Upper lobe of left lung (tissue), 6 donors: ENCODE measurements around the gene LEMD1. TPM values are rescaled to one million over a fixed set of nuclear protein-coding genes. Genes with fewer than 3 reads are reported as not detected.

Experiments
- ATAC-seq, 2 donors: fragments of 200-7000 bp; cut with Tn5 transposase; one replicate each; pipeline ENCODE4 v1.9.1; 2022; ENCODE audit warnings: mild to moderate bottlenecking in 2 of 2, moderate library complexity in 2 of 2; ENCODE audit not compliant: low FRiP score in 2 of 2
- DNase-seq, 2 donors: peaks; one replicate each; pipeline ENCODE4 v3.0.0-alpha.2; 2019 to 2020
- H3K27ac ChIP-seq, 4 donors: fragments of 200-600 bp; sonication (generic); one replicate each; pipeline ENCODE4 v1.5.1; 2016 to 2019
- H3K27me3 ChIP-seq, 4 donors: fragments of 200-600 bp; sonication (generic); one replicate each; pipeline ENCODE4 v1.5.1; 2017 to 2019
- H3K36me3 ChIP-seq, 4 donors: fragments of 200-600 bp; sonication (generic); one replicate each; pipeline ENCODE4 v1.5.1; 2016 to 2019
- H3K4me1 ChIP-seq, 4 donors: fragments of 200-600 bp; sonication (generic); one replicate each; pipeline ENCODE4 v1.5.1; 2018 to 2019
- H3K4me3 ChIP-seq, 4 donors: fragments of 200-600 bp; sonication (generic); one replicate each; pipeline ENCODE4 v1.5.1; 2017 to 2019; ENCODE audit warnings: mild to moderate bottlenecking in 2 of 4, moderate library complexity in 1 of 4
- H3K9me3 ChIP-seq, 4 donors: fragments of 200-600 bp; sonication (generic); one replicate each; pipeline ENCODE4 v1.5.1; 2018 to 2019
- CTCF ChIP-seq, 6 experiments: fragments of 450-650 bp in 4 of 6; fragments of 200-600 bp in 2 of 6; sonication (generic) in 2 of 6; IDR thresholded peaks; one replicate each; pipeline ENCODE4 v1.5.1; 2016 to 2019; ENCODE audit warnings: antibody characterized with exemption in 6 of 6
- EP300 ChIP-seq, 4 donors: sonication (generic); formaldehyde crosslinking; IDR thresholded peaks; one replicate each; pipeline ENCODE4 v1.5.1; 2017; ENCODE audit warnings: antibody characterized with exemption in 4 of 4, control low read depth in 2 of 4
- POLR2A ChIP-seq, 4 donors: fragments of 450-650 bp; IDR thresholded peaks; one replicate each; pipeline ENCODE4 v1.5.1; 2016 to 2017; ENCODE audit warnings: antibody characterized with exemption in 4 of 4, mild to moderate bottlenecking in 2 of 4
- POLR2AphosphoS5 ChIP-seq, 2 donors: sonication (generic); formaldehyde crosslinking; IDR thresholded peaks; one replicate each; pipeline ENCODE4 v1.5.1; 2017; ENCODE audit warnings: antibody characterized with exemption in 2 of 2
- WGBS, 2 donors: methylation state at CpG; one replicate each; pipeline ENCODE4 v1.1.5; 2017 to 2018; 5-methylcytosine and 5-hydroxymethylcytosine counted together
- total RNA-seq, 6 donors: library from RNA; depleted of rRNA in 4 of 6; stranded (reverse); fragments of >200 nt in 4 of 6; gene quantifications; one replicate each; pipeline versions ENCODE4 v1.1.0 to v1.2.1, GENCODE V29; 2016 to 2021
- donor health status: DM: no; HTN: no; CAD: no; lungs with moderate emphysema.
- donor health status: DM: no; HTN: yes; CAD: no; lungs with severe emphysema.

LEMD1 gene
- total RNA-seq, 6 donors from 2014 or later, result 1.1 to 14.7 (median 1.7) TPM; not detected in 2

DNA sequence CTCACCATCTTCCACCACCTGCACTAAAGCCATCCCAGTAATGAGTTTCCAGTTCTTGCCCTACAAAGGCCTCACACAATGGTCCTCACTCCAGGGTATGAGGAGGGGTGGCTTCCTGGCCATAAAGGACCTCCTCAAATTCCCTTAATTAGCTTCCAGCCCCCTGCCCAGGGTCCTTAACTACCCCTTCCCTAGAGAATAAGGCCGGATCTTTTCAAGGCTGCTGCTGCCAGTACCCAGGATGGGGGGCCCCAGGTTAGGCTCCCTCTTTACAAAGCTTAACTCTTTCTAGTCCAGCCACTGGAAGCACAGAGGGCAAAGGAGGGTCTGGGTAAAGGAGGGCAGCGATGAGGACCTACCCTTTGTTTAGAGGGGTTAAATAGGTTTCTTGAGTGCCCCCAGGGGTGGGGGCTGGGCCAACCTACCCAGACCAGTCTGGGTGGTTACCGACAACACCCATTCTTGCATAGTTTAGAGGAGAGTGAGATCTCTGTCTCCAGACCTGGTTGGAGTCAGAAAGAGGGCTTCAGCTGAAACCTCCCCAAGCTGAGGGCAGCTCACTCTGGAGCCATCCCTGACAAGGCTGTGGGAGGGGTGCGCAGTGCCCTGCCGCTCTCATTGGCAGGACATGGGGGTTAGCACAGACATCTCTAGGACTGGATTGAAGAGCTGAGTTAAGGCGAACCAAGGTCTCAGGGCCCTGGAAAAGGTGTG lies 26.8 kb upstream of the LEMD1 start:
- peaks cover 0 to 28% (median 16%) of the 10 kb centered on the region in 4 donors for H3K4me1 ChIP-seq
- peak overlapping the region in 3 of 4 donors; percentile 34 to 46 (median 38) for H3K4me3 ChIP-seq
- H3K36me3 ChIP-seq, result no peaks in the 10 kb centered on the region
- WGBS, 2 donors, result 69 to 81% methylated on average over 4 to 6 of the region's 6 CpGs
- peak overlapping the region; percentile 52 to 87 (median 78) for H3K27ac ChIP-seq
- peaks cover 0 to 6% (median 1%) of the 10 kb centered on the region in 4 donors for H3K27me3 ChIP-seq
- no peaks in the 10 kb centered on the region for H3K9me3 ChIP-seq
- TF ChIP-seq EP300 (IDR thresholded peaks at IDR 0.05) (no peak), POLR2A (IDR thresholded peaks at IDR 0.05) (peak in 1 of 4 donors; percentile 31)
- DNase-seq, result no peak
- peak in 1 of 2 donors; percentile 38 for ATAC-seq

DNA sequence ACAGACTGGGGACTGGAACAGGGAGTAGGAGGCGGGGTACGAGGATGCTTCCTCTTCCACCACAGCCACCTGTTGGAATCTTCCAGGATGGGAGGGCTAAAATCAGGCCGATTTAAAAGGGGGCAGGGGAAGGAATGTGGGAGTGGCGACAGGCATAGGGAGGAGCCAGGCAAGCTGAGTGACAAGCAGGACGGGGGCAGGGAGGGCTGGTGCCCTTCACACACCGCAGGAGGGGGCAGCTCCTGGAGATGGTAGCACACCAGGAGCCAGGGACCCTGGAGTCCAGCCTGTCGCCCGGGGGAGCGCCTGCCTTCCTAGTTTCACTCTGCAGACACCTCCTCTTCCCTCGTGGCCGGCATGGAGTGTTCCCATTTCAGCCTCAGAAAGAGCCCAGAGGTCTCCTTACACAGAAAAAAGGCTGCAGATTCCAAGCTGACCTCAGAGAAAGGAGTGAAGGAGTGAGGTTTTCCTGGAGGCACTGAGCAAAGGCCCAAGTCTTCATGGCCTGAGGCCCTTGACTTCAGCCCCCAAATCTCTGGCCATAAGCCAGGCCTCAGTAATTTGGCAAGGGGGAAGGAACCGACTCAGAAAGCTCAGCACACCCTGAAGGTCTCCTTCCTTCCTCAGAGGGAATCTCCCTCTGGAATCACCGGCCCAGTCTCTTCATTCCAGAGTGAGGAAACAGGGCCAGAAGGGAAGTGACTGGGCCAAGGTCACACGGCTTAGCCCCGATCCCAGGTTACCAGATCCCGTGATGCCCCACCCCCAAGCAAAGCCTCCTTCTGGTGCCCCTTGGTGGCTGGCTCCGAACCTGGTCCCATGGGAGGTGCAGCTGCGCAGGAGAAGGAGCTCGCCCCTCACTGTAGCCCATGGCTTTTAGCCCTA lies 25.8 kb upstream of the LEMD1 start:
- Histone ChIP-seq H3K4me1 (peaks cover 0 to 29% (median 16%) of the 10 kb centered on the region in 4 donors), H3K27ac (peak overlapping the region in 2 of 4 donors; percentile 6 to 87)
- WGBS, 2 donors, result 42 to 61% methylated on average over 11 to 19 of the region's 19 CpGs

GRCh38 chr1:205446828-205447227 lies 25.0 kb upstream of the LEMD1 start:
- no peak for ATAC-seq
- Histone ChIP-seq H3K4me1 (peaks cover under 1 to 37% (median 22%) of the 10 kb centered on the region in 4 donors), H3K4me3 (no peak overlapping the region), H3K27me3 (no peaks in the 10 kb centered on the region), H3K9me3 (no peaks in the 10 kb centered on the region), H3K36me3 (no peaks in the 10 kb centered on the region), H3K27ac (no peak overlapping the region)
- DNase-seq, result no peak
- TF ChIP-seq EP300 (IDR thresholded peaks at IDR 0.05), result no peak
- TF ChIP-seq POLR2AphosphoS5 (IDR thresholded peaks at IDR 0.05), result no peak
- TF ChIP-seq POLR2A (IDR thresholded peaks at IDR 0.05), result no peak
- TF ChIP-seq CTCF (IDR thresholded peaks at IDR 0.05), result no peak
- WGBS, 2 donors, result 49 to 53% methylated on average over 7 to 9 of the region's 9 CpGs

More for the DNA sequence above, 25.8 kb upstream of the LEMD1 start:
- peak overlapping the region in 1 of 4 donors; percentile 38 for H3K4me3 ChIP-seq
- no peaks in the 10 kb centered on the region for H3K36me3 ChIP-seq
- H3K9me3 ChIP-seq, result no peaks in the 10 kb centered on the region
- H3K27me3 ChIP-seq, result peaks cover 0 to 6% (median 0%) of the 10 kb centered on the region in 4 donors
- no peak for ATAC-seq
- TF ChIP-seq CTCF (IDR thresholded peaks at IDR 0.05) (no peak), EP300 (IDR thresholded peaks at IDR 0.05) (no peak), POLR2A (IDR thresholded peaks at IDR 0.05) (no peak), POLR2AphosphoS5 (IDR thresholded peaks at IDR 0.05) (no peak)
- DNase-seq, result peak in 1 of 2 donors; percentile 64

GRCh38 chr1:205445646-205445935 lies 23.7 kb upstream of the LEMD1 start:
- WGBS, 2 donors, result 61 to 83% methylated on average over 5 of the region's 5 CpGs
- ATAC-seq (no peak), DNase-seq (no peak)
- peaks cover 13 to 50% (median 33%) of the 10 kb centered on the region in 4 donors for H3K4me1 ChIP-seq
- no peaks in the 10 kb centered on the region for H3K36me3 ChIP-seq
- H3K4me3 ChIP-seq, result no peak overlapping the region
- H3K27ac ChIP-seq, result peak overlapping the region in 2 of 4 donors; percentile 21 to 30
- H3K27me3 ChIP-seq, result no peaks in the 10 kb centered on the region
- TF ChIP-seq POLR2AphosphoS5 (IDR thresholded peaks at IDR 0.05), result no peak
- no peaks in the 10 kb centered on the region for H3K9me3 ChIP-seq

DNA sequence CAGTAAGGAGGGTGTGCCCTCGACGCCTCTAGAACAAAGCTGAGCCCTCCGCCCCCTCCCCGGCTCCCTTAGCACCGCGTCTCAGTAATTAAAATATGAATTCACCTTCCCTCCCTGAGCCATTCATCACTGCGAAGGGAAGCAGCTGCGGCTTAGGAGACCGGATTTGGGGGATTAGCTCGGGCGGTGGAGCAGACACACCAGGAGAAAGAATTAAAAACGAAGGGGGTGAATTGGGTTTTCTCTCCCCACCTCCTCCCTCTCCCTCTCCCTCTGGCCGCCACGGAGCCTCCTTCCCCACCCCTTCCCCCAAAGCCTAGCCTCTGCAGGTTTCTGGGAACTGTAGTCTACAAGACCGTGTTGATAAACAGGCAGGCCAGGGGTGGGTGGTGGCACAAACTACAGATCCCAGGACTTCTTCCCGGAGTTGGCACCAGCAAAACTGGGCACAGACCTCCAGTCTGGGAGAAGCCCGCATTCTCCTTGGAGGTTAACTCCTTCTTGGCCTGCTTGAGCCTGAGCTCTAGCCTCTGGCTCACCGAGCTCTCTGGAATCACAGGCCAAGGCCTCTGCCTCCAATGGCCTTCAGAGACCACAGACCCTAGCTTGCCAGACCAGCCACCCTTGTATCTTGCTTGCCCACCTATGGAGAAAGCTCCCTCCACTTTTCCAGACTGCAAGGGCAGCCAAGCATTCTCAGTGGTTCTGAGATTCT lies 23.2 kb upstream of the LEMD1 start:
- DNase-seq, result peak in 1 of 2 donors; percentile 46
- H3K27me3 ChIP-seq, result no peaks in the 10 kb centered on the region
- no peaks in the 10 kb centered on the region for H3K36me3 ChIP-seq
- TF ChIP-seq POLR2A (IDR thresholded peaks at IDR 0.05) (no peak), POLR2AphosphoS5 (IDR thresholded peaks at IDR 0.05) (no peak)
- ATAC-seq, result no peak
- H3K4me1 ChIP-seq, result peaks cover 18 to 55% (median 39%) of the 10 kb centered on the region in 4 donors
- H3K27ac ChIP-seq, result peak overlapping the region in 2 of 4 donors; percentile 21 to 30
- WGBS, 2 donors, result 32 to 42% methylated on average over 12 to 18 of the region's 18 CpGs
- H3K4me3 ChIP-seq, result no peak overlapping the region
- H3K9me3 ChIP-seq, result no peaks in the 10 kb centered on the region
